HG03432 (cell line): ENCODE measurements around the gene GLRX.
"Not testable (repeated sequence)": the region's sequence is repeated elsewhere in the genome, so short reads cannot be mapped to it uniquely, and the experiment has no call there.

ENCODE experiments used
- ATAC-seq: cut with Tn5 transposase; IDR thresholded peaks from one replicate; pipeline ENCODE4 v1.9.1; 2021; ENCODE audit warnings: mild to moderate bottlenecking, moderate library complexity; ENCODE audit not compliant: unreplicated experiment

The GLRX gene

GRCh38 chr5:95853490-95853889 is 31.0 kb upstream of the GLRX start:
- no peak for ATAC-seq

- no peak for ATAC-seq
These were observed 30.0 kb upstream of the GLRX start for GRCh38 chr5:95852567-95852966.

GRCh38 chr5:95851141-95851540 is 28.6 kb upstream of the GLRX start:
- ATAC-seq, result not testable (repeated sequence)

- no peak for ATAC-seq
These were observed 27.9 kb upstream of the GLRX start for GRCh38 chr5:95850391-95850894.

GRCh38 chr5:95848701-95849100 is 26.2 kb upstream of the GLRX start:
- ATAC-seq, result no peak

- ATAC-seq, result no peak
These were observed 24.7 kb upstream of the GLRX start for GRCh38 chr5:95847261-95847592.

- peak; percentile 60 for ATAC-seq
These were observed 24.2 kb upstream of the GLRX start for GRCh38 chr5:95846554-95847260.

GRCh38 chr5:95845391-95845790 is 22.9 kb upstream of the GLRX start:
- ATAC-seq, result no peak

- ATAC-seq, result no peak
These were observed 21.3 kb upstream of the GLRX start for GRCh38 chr5:95843733-95844223.

GRCh38 chr5:95842854-95843544 is 20.5 kb upstream of the GLRX start:
- ATAC-seq, result peak; percentile 95

GRCh38 chr5:95841914-95842812 is 19.6 kb upstream of the GLRX start:
- no peak for ATAC-seq

GRCh38 chr5:95840956-95841705 is 18.6 kb upstream of the GLRX start:
- ATAC-seq, result no peak

- no peak for ATAC-seq
These were observed 17.1 kb upstream of the GLRX start for GRCh38 chr5:95839658-95840057.

GRCh38 chr5:95838556-95838955 is 16.0 kb upstream of the GLRX start:
- no peak for ATAC-seq

- ATAC-seq, result no peak
These were observed 15.5 kb upstream of the GLRX start for GRCh38 chr5:95838001-95838520.

GRCh38 chr5:95837492-95837891 is 15.0 kb upstream of the GLRX start:
- ATAC-seq, result no peak

GRCh38 chr5:95836971-95837370 is 14.4 kb upstream of the GLRX start:
- not testable (repeated sequence) for ATAC-seq

- ATAC-seq, result peak; percentile 13
These were observed 14.0 kb upstream of the GLRX start for GRCh38 chr5:95836544-95836943.

- no peak for ATAC-seq
These were observed 13.3 kb upstream of the GLRX start for GRCh38 chr5:95835682-95836385.

GRCh38 chr5:95832664-95833063 is 10.1 kb upstream of the GLRX start:
- no peak for ATAC-seq
